ENCODE data around the gene COL25A1.

COL25A1 gene

GRCh38 chr4:109015413-109015810 is 287.0 kb downstream of the COL25A1 start:
- Histone ChIP-seq H3K9ac (ENCODE audit: insufficient read length) (no peak overlapping the region), H3K27ac (no peak overlapping the region), H3K36me3 (ENCODE audit: insufficient read depth, low read length) (no peaks in the 10 kb centered on the region), H3K4me3 (no peak overlapping the region), H3K9me3 (ENCODE audit: low read depth, low read length) (no peaks in the 10 kb centered on the region)
- TF ChIP-seq EZH2 (IDR thresholded peaks at IDR 0.05): no peak
- TF ChIP-seq FOXP2 (optimal IDR thresholded peaks at IDR 0.05; ENCODE audit: control extremely low read depth, extremely low read length, insufficient read depth): no peak
- TF ChIP-seq POLR2AphosphoS5 (IDR thresholded peaks at IDR 0.05; ENCODE audit: borderline replicate concordance, low read depth, low read length): no peak
- DNase-seq (ENCODE audit: low read depth, low spot score): no peak

DNA sequence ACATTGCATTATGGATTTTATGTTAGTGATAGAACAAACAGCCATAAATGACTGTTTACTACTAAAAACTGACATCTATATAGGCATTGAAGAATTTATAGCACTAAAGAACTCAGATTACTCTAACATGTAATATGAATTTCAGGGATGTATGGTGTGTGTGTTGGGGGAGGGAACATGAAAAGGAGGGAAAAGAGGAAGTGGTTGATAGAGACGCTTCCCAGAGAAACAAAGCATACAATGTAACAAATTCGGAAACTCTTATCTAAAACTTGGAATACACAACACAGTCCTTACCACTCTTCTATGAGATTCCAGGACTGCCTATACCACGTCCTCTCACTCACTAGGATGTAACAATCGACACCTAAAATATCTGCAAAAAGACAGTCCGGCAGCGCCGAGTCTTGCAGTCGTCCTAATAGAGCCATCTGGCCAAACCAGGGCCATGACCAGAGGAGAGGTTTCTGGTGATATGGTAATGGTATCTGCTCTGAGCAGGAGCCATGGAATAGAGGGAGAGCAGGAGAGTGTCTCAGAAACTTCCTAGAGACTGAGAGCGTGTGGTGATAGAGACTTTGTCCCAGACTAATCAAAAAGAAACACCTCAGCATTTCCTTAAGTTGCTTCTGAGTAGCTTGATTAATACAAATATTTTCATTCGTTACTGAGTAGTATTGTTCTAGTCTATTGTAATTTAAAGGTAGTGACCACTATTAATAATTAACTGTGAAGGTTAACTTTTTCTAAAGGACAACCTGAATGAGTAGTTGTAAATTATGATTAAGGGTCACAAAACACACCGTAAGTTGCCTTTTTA is 287.7 kb downstream of the COL25A1 start:
- DNase-seq (ENCODE audit: low read depth, low spot score): no peak
- Histone ChIP-seq H3K36me3 (ENCODE audit: insufficient read depth, low read length) (no peaks in the 10 kb centered on the region), H3K4me3 (no peak overlapping the region), H3K27ac (no peak overlapping the region), H3K9me3 (ENCODE audit: low read depth, low read length) (no peaks in the 10 kb centered on the region), H3K9ac (ENCODE audit: insufficient read length) (no peak overlapping the region)
- TF ChIP-seq EZH2 (IDR thresholded peaks at IDR 0.05): no peak
- no peak for TF ChIP-seq FOXP2 (optimal IDR thresholded peaks at IDR 0.05; ENCODE audit: control extremely low read depth, extremely low read length, insufficient read depth)
- no peak for TF ChIP-seq POLR2AphosphoS5 (IDR thresholded peaks at IDR 0.05; ENCODE audit: borderline replicate concordance, low read depth, low read length)

DNA sequence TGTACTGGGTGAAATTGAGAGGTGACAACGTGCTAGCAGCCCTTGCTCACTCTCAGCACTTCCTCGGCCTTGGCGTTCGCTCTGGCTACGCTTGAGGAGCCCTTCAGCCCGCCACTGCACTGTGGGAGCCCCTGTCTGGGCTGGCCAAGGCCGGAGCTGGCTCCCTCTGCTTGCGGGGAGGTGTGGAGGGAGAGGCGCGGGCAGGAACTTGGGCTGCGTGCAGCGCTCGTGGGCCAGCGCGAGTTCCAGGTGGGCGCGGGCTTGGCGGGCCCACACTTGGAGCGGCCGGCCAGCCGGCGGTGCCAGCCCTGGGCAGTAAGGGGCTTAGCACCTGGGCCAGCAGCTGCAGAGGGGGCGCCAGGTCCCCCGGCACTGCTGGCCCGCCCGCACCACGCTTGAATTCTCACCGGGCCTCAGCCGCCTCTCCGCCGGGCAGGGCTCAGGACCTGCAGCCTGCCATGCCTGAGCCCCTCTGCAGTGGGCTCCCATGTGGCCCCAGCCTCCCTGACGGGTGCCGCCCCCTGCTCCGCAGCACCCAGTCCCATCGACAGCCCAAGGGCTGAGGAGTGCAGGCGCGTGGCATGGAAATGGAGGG is 290.1 kb downstream of the COL25A1 start:
- no peak for DNase-seq (ENCODE audit: low read depth, low spot score)
- no peak for TF ChIP-seq EZH2 (IDR thresholded peaks at IDR 0.05)
- TF ChIP-seq FOXP2 (optimal IDR thresholded peaks at IDR 0.05; ENCODE audit: control extremely low read depth, extremely low read length, insufficient read depth): no peak
- no peak for TF ChIP-seq POLR2AphosphoS5 (IDR thresholded peaks at IDR 0.05; ENCODE audit: borderline replicate concordance, low read depth, low read length)
- H3K9me3 ChIP-seq (ENCODE audit: low read depth, low read length): no peaks in the 10 kb centered on the region
- no peak overlapping the region for H3K9ac ChIP-seq (ENCODE audit: insufficient read length)
- H3K27ac ChIP-seq: no peak overlapping the region
- H3K4me3 ChIP-seq: no peak overlapping the region
- H3K36me3 ChIP-seq (ENCODE audit: insufficient read depth, low read length): no peaks in the 10 kb centered on the region

DNA sequence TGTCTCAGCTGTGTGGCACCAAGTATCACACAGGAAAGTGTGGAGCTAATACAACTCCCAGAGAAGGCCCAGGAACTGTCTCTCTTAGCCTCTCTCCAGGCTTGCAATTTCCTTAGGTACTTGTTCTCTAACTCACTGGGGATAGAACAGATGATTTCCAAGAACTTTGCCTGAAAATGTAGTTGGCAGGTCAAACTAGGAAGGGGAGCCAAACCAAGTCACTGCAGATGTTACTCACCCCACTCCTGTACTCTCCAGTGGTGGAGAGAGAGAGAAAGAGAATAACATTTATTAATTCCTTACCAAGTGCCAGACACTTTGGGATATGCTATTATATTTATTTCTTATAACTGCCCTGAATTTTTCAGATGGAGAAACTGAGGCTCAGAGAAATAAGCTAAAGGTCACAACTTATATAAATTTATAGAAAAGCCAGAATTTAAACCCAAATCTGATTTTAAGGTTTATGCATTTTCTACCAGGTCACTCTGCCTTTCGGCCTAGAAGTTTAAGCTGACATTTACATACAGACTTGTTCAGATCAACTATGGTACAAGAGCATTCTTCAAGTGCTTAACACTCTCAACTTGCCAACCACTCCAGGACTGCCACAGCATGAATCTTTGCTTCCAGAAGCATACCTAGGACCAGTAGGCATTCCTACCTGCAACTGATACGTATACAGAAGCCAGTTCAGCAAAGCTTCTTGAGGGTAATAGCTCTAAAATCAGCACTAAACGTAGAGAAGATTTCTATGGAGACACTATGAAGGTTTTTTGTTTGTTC is 291.0 kb downstream of the COL25A1 start:
- H3K9ac ChIP-seq (ENCODE audit: insufficient read length): no peak overlapping the region
- H3K4me3 ChIP-seq: no peak overlapping the region
- no peak overlapping the region for H3K27ac ChIP-seq
- no peaks in the 10 kb centered on the region for H3K9me3 ChIP-seq (ENCODE audit: low read depth, low read length)
- TF ChIP-seq FOXP2 (optimal IDR thresholded peaks at IDR 0.05; ENCODE audit: control extremely low read depth, extremely low read length, insufficient read depth) (no peak), EZH2 (IDR thresholded peaks at IDR 0.05) (no peak), POLR2AphosphoS5 (IDR thresholded peaks at IDR 0.05; ENCODE audit: borderline replicate concordance, low read depth, low read length) (no peak)
- H3K36me3 ChIP-seq (ENCODE audit: insufficient read depth, low read length): no peaks in the 10 kb centered on the region
- no peak for DNase-seq (ENCODE audit: low read depth, low spot score)

DNA sequence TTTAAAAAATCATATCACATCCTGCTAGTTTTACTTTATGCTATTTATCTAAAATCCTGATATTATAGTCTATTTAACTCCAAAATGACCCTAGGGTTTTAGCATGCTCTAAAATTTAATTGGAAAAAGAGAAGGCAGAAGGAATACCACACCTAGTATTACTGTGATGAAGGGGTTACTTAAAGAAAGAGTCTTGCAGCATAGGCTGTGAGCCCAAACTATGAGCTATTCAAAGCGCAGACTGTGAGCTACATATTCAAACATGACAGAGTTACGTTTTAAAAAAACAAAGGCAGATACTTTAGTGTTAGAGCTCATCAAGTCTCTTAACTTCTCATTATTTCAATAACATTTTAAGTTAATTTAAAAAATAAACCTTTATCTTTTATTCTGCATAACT is 291.9 kb downstream of the COL25A1 start:
- no peaks in the 10 kb centered on the region for H3K36me3 ChIP-seq (ENCODE audit: insufficient read depth, low read length)
- TF ChIP-seq EZH2 (IDR thresholded peaks at IDR 0.05) (no peak), POLR2AphosphoS5 (IDR thresholded peaks at IDR 0.05; ENCODE audit: borderline replicate concordance, low read depth, low read length) (no peak), FOXP2 (optimal IDR thresholded peaks at IDR 0.05; ENCODE audit: control extremely low read depth, extremely low read length, insufficient read depth) (no peak)
- peak overlapping the region; percentile 69 for H3K4me3 ChIP-seq
- H3K9me3 ChIP-seq (ENCODE audit: low read depth, low read length): no peaks in the 10 kb centered on the region
- H3K27ac ChIP-seq: peak overlapping the region; percentile 79
- H3K9ac ChIP-seq (ENCODE audit: insufficient read length): peak overlapping the region; percentile 48
- DNase-seq (ENCODE audit: low read depth, low spot score): no peak

GRCh38 chr4:109009909-109010308 is 292.5 kb downstream of the COL25A1 start:
- no peaks in the 10 kb centered on the region for H3K9me3 ChIP-seq (ENCODE audit: low read depth, low read length)
- peak overlapping the region; percentile 79 for H3K27ac ChIP-seq
- TF ChIP-seq EZH2 (IDR thresholded peaks at IDR 0.05): no peak
- TF ChIP-seq POLR2AphosphoS5 (IDR thresholded peaks at IDR 0.05; ENCODE audit: borderline replicate concordance, low read depth, low read length): no peak
- no peak for TF ChIP-seq FOXP2 (optimal IDR thresholded peaks at IDR 0.05; ENCODE audit: control extremely low read depth, extremely low read length, insufficient read depth)
- DNase-seq (ENCODE audit: low read depth, low spot score): peak; percentile 42
- peak overlapping the region; percentile 48 for H3K9ac ChIP-seq (ENCODE audit: insufficient read length)
- no peaks in the 10 kb centered on the region for H3K36me3 ChIP-seq (ENCODE audit: insufficient read depth, low read length)
- H3K4me3 ChIP-seq: peak overlapping the region; percentile 69

DNA sequence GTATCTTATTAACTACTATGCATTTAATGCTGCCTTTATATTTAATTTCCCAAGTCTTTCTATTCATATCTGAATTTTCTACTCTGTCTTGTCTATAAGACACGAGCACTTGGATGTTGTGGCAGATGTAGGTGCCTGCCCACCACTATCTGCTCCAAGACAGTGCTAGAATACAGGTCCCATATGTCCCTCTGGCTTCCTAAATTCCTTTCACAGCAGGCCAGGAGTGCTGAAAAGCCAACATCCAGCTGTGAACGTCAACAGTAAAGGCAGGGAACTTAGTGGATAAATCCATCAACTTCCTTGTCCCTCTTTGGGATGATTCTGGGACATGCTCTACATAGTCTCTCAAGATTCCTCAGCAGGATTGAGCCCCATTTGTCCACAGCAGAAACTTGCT is 294.5 kb downstream of the COL25A1 start:
- Histone ChIP-seq H3K36me3 (ENCODE audit: insufficient read depth, low read length) (no peaks in the 10 kb centered on the region), H3K9me3 (ENCODE audit: low read depth, low read length) (no peaks in the 10 kb centered on the region), H3K27ac (no peak overlapping the region), H3K4me3 (no peak overlapping the region), H3K9ac (ENCODE audit: insufficient read length) (no peak overlapping the region)
- DNase-seq (ENCODE audit: low read depth, low spot score): no peak
- no peak for TF ChIP-seq POLR2AphosphoS5 (IDR thresholded peaks at IDR 0.05; ENCODE audit: borderline replicate concordance, low read depth, low read length)
- no peak for TF ChIP-seq FOXP2 (optimal IDR thresholded peaks at IDR 0.05; ENCODE audit: control extremely low read depth, extremely low read length, insufficient read depth)
- no peak for TF ChIP-seq EZH2 (IDR thresholded peaks at IDR 0.05)

GRCh38 chr4:109005523-109005922 is 296.9 kb downstream of the COL25A1 start:
- Histone ChIP-seq H3K27ac (no peak overlapping the region), H3K9ac (ENCODE audit: insufficient read length) (no peak overlapping the region), H3K9me3 (ENCODE audit: low read depth, low read length) (no peaks in the 10 kb centered on the region), H3K4me3 (no peak overlapping the region), H3K36me3 (ENCODE audit: insufficient read depth, low read length) (no peaks in the 10 kb centered on the region)
- TF ChIP-seq POLR2AphosphoS5 (IDR thresholded peaks at IDR 0.05; ENCODE audit: borderline replicate concordance, low read depth, low read length) (no peak), FOXP2 (optimal IDR thresholded peaks at IDR 0.05; ENCODE audit: control extremely low read depth, extremely low read length, insufficient read depth) (no peak), EZH2 (IDR thresholded peaks at IDR 0.05) (no peak)
- no peak for DNase-seq (ENCODE audit: low read depth, low spot score)
